ENCODE data around the gene TBCEL. TPM values are rescaled to one million over a fixed set of nuclear protein-coding genes. Genes with fewer than 3 reads are reported as not detected.

Gene TBCEL
- total and polyA plus RNA-seq, 8 donors: 3.3 to 19.4 (median 11.3) TPM

- Histone ChIP-seq H3K27ac (no peak overlapping the region), H3K27me3 (no peaks in the 10 kb centered on the region), H3K4me3 (no peak overlapping the region), H3K4me1 (peaks cover 0 to 6% (median 0%) of the 10 kb centered on the region in 3 donors), H3K9me3 (no peaks in the 10 kb centered on the region), H3K36me3 (no peaks in the 10 kb centered on the region)
- DNase-seq: no peak
- FAIRE-seq: peak; percentile 53
- WGBS, 2 donors: 90 to 100% methylated on average over 1 of the region's 1 CpG
- no peak for ATAC-seq
- TF ChIP-seq CTCF (IDR thresholded peaks at IDR 0.05): no peak
- intact Hi-C loops (cut with DNase I): no loop called here
Measured at GRCh38 chr11:121047926-121048325, 24.0 kb downstream of the TBCEL start.

- no peak overlapping the region for H3K27ac ChIP-seq
- peak in 2 of 4 donors; percentile 25 to 57 for ATAC-seq
- no peaks in the 10 kb centered on the region for H3K9me3 ChIP-seq
- no peak for TF ChIP-seq CTCF (IDR thresholded peaks at IDR 0.05)
- H3K36me3 ChIP-seq: peaks cover 0 to 3% (median 0%) of the 10 kb centered on the region in 3 donors
- WGBS, 2 donors: 53 to 57% methylated on average over 3 of the region's 3 CpGs
- no peak overlapping the region for H3K4me3 ChIP-seq
- H3K4me1 ChIP-seq: peaks cover 0 to 6% (median 0%) of the 10 kb centered on the region in 3 donors
- intact Hi-C loops (cut with DNase I): no loop called here
- H3K27me3 ChIP-seq: no peaks in the 10 kb centered on the region
- DNase-seq: no peak
- FAIRE-seq: no peak
Measured at GRCh38 chr11:121048464-121049233, 24.7 kb downstream of the TBCEL start.

DNA sequence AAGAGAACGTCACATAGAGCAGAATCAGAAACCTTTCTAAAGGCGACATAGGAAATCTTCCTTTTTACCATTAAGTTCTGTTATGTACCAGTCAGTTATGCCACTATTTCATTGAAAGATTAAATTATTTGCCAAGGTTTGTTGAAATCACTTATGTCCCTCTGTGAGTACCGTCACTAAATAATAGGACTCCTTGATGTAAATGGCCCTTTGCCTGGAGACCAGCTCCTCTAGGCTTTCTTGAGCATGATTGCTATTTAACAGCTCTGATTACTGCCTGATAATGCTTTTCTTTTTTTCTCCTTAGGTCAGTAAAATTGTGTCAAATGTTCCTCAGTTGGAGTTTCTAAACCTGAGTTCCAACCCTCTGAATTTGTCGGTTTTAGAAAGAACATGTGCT is 29.3 kb downstream of the TBCEL start:
- intact Hi-C loops (cut with DNase I): no loop called here
- DNase-seq (no peak), ATAC-seq (no peak), FAIRE-seq (no peak)
- Histone ChIP-seq H3K9me3 (no peaks in the 10 kb centered on the region), H3K27me3 (no peaks in the 10 kb centered on the region), H3K36me3 (peaks cover 0 to 10% (median 7%) of the 10 kb centered on the region in 3 donors), H3K27ac (no peak overlapping the region), H3K4me3 (no peak overlapping the region), H3K4me1 (peaks cover 0 to 6% (median 0%) of the 10 kb centered on the region in 3 donors)
- WGBS, 2 donors: 95 to 96% methylated on average over 4 of the region's 4 CpGs
- TF ChIP-seq CTCF (IDR thresholded peaks at IDR 0.05): no peak

DNA sequence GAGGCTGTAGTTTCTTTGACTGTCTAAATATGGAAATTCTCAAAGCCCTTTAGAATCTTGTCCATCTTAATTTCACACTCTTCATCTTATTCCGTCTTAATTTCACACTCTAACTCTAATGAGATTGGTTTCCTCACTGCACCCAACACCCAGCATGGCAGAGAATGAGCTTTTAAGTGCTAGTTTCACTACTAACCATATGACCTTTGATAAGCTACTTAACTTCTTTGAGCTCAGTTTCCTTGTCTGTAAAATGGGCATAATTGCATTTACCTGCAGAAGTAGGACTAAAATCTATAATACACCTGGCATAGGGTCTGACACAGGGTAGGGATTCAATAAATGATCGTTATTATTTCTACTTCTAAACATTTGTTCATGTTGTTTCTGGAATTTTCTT is 30.4 kb downstream of the TBCEL start:
- no peak for DNase-seq
- H3K27ac ChIP-seq: no peak overlapping the region
- H3K9me3 ChIP-seq: no peaks in the 10 kb centered on the region
- TF ChIP-seq CTCF (IDR thresholded peaks at IDR 0.05): no peak
- H3K4me3 ChIP-seq: no peak overlapping the region
- FAIRE-seq: no peak
- no peaks in the 10 kb centered on the region for H3K4me1 ChIP-seq
- ATAC-seq: no peak
- WGBS, 2 donors: 93 to 95% methylated on average over 2 of the region's 2 CpGs
- intact Hi-C loops (cut with DNase I): no loop called here
- no peaks in the 10 kb centered on the region for H3K27me3 ChIP-seq
- peaks cover 0 to 10% (median 7%) of the 10 kb centered on the region in 3 donors for H3K36me3 ChIP-seq

DNA sequence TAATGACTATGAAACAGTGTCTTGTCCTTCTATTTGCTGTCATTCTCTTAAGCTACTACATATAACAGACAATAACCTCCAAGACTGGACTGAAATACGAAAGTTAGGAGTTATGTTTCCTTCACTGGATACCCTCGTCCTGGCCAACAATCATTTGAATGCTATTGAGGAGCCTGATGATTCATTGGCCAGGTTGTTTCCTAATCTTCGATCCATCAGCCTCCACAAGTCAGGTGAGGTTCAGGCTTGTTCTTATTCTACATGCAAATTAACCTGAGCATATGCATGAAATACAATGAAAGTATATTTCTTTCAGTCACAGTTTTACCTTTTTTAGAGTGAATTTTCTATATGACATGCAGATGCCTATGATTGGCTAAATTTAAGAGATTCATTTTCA is 31.2 kb downstream of the TBCEL start:
- Histone ChIP-seq H3K4me3 (no peak overlapping the region), H3K9me3 (no peaks in the 10 kb centered on the region), H3K36me3 (peaks cover 0 to 14% (median 7%) of the 10 kb centered on the region in 3 donors), H3K27me3 (no peaks in the 10 kb centered on the region), H3K27ac (no peak overlapping the region), H3K4me1 (no peaks in the 10 kb centered on the region)
- WGBS, 2 donors: 88 to 96% methylated on average over 3 of the region's 3 CpGs
- TF ChIP-seq CTCF (IDR thresholded peaks at IDR 0.05): no peak
- ATAC-seq: no peak
- FAIRE-seq: no peak
- no peak for DNase-seq
- intact Hi-C loops (cut with DNase I): no loop called here

Data from pancreas (tissue), 10 donors.